MG63 (cell line): ENCODE results near the gene HGS. TPM values are rescaled to one million over a fixed set of nuclear protein-coding genes. Genes with fewer than 3 reads are reported as not detected.
A peak's percentile ranks its signal among the peaks of the same experiment; 100 is the strongest.

Experiments used
- DNase-seq: peaks from one replicate; pipeline ENCODE4 v3.0.0-alpha.2; 2020
- H3K27me3 ChIP-seq: fragments of 250-450 bp; sonication (Bioruptor Pico); 2 replicates; pipeline ENCODE4 v1.5.1; 2020; ENCODE audit warnings: mild to moderate bottlenecking, moderate library complexity
- H3K36me3 ChIP-seq: fragments of 250-450 bp; sonication (Bioruptor Pico); 2 replicates; pipeline ENCODE4 v1.5.1; 2020; ENCODE audit warnings: mild to moderate bottlenecking, moderate library complexity
- H3K4me3 ChIP-seq: fragments of 250-450 bp; sonication (Bioruptor Pico); 2 replicates; pipeline ENCODE4 v1.5.1; 2020; ENCODE audit warnings: mild to moderate bottlenecking, moderate library complexity
- H3K9me3 ChIP-seq: fragments of 250-450 bp; sonication (Bioruptor Pico); 2 replicates; pipeline ENCODE4 v1.5.1; 2020; ENCODE audit warnings: mild to moderate bottlenecking, moderate library complexity
- total RNA-seq: library from RNA; depleted of rRNA; stranded (reverse); fragments of >200 nt; shearing (Covaris generic); gene quantifications from 2 replicates; pipeline ENCODE4 v1.2.3, GENCODE V29; 2014; ENCODE audit warnings: low replicate concordance

HGS gene
- total RNA-seq, 1 experiment from 2014 or later = 116 TPM

DNA sequence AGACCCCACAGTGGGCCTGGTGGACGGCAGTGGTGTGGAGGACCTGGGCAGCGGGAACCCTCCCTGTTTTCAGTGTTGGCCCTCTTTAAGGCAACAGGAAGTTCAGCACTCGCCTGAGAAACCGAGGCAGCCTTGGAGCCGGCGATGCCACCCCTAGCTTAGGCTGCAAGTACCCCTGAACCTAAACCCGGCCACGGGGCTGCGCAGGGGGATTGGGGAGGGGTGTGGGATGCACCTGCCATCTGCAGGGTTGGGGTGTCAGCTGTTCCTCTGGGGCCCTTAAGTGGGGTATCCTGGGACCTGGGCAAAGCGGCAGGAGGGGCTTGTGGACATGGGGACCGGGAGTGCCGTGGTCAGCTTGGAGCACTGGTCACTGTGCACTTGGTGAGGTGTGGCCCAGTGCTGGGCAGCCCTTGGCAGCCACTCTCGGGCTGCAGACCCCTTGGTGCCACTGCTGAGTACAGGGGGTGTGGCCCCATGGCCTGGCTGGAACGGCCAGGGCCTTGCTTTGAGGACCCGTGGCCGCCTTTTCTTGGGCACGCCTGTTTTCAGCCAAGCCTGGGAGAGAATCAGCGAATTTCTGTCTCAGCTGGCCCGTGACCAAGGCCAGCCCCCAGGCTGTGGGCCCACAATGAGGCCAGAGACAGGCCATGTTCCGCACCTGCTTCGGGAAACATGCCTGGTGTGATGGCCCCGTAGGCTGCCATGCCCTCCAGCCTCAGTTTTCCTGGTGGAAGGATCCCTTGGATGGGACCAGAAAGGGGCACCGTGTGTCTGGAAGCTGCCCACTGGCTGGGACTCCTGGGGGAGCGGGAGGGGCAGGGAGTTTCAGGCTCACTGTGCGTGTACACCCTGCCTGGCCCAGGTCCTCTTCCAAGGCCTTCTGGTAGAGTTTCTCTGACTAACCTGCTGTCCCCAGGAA lies 24.2 kb downstream of the HGS start:
- Histone ChIP-seq H3K4me3 (no peak overlapping the region), H3K9me3 (no peaks in the 10 kb centered on the region)

DNA sequence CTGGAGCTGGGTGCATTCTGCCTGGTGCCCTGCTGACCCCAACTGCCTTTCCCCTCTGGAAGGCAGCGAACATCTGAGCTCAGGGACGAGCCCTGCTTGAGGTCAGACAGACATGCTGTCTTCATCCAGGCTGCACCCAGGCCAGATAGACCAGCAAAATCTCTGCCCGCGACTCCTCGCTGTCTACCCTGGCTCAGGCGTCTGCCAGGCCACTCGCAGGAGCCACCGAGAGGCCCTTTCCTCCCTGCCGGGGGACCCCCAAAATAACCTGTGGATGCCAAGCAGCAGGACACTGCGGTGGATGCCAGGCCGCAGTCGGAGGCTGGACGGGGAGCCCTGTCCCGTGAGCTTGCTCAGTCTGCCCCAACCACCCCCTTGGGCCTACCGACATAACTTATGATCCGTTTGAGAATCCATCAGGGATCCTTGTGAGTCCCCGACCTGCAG lies 25.0 kb downstream of the HGS start:
- Histone ChIP-seq H3K4me3 (no peak overlapping the region), H3K9me3 (no peaks in the 10 kb centered on the region), H3K36me3 (peaks cover 53% of the 10 kb centered on the region), H3K27me3 (no peaks in the 10 kb centered on the region)
- no peak for DNase-seq

More for the DNA sequence above, 24.2 kb downstream of the HGS start:
- DNase-seq = no peak
- Histone ChIP-seq H3K27me3 (no peaks in the 10 kb centered on the region), H3K36me3 (peaks cover 55% of the 10 kb centered on the region)

DNA sequence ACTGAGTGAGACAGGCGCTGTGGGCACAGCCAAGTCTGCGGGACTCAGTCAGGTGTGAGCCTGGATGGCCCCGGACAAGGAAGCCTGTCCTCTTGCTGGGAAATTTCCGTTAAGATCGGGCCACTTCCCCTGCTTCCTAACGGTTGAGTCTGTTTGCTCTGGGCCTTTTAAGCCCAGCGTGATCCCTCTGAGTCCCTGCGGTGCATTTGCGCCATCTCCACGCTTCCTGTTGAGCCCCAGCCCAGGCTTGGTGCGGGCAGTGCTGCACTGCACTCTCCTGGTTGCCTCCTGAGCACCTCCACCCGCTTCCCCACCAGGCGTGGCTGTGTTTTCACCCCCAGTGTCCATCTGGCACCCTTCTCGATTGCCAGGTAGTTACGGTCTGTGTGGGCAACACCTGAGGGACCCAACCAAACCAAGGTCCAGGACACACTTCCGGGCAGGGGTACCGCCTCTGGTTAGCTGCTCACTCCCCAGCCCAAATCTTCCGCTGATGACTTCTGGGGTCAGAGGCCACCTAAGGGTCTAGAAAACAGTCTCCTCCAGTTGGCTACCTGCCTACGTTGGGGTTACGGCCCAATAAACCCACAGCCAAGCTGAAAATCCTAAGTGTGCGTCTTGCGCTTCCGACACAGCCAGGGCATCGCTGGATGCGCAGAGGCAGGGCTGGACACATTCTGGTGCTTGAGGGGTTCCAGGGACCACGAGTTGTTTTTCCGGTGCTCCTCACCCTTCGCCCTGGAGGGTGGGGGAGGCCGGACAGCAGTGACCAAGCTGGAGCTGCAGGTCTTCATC lies 26.9 kb downstream of the HGS start:
- H3K36me3 ChIP-seq = peaks cover 50% of the 10 kb centered on the region
- no peak for DNase-seq
- no peaks in the 10 kb centered on the region for H3K9me3 ChIP-seq
- no peaks in the 10 kb centered on the region for H3K27me3 ChIP-seq
- H3K4me3 ChIP-seq = no peak overlapping the region; the same call in 1 of the 2 replicates

DNA sequence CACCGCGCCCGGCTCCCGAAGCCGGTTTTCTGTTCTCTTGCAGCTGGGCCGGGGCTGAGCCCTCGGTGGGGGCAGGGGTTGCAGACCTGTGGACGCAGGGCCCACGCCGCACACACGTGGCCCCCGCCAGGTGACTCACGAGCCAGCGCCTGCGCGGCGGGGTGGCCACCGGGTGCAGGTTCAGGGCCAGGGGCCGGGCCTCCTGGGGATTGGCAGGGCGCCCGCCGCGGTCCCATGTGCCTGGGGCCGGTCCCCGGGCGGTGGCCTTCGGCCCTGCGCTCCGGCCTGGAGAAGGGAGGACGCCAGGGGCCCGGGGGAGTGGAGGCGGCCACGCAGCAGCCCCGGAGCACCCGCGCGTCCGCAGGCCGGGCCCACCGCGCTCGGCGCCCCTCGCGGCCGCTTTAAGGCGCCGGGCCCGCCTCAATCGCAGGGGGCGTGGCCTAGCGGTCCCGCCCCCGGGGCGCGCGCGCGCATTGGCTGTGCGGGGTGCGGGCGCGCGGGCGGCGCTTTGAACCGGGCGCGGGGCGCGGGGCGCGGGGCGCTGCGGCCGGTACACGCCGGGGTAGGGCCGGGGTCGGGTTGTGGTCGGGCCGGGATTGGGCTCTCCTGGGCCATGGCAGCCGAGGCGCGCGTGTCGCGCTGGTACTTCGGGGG lies 28.1 kb downstream of the HGS start, which contains the start of gene SLC25A10:
SLC25A10 (plus strand) TSS at position 471 of the 654 bp plus-strand sequence; CDS start at position 614, 143 bp downstream.
- Histone ChIP-seq H3K27me3 (no peaks in the 10 kb centered on the region), H3K4me3 (peak within 1 kb of the TSS; percentile 58), H3K36me3 (peaks cover 42% of the 10 kb centered on the region), H3K9me3 (no peaks in the 10 kb centered on the region)
- DNase-seq = peak; percentile 91

DNA sequence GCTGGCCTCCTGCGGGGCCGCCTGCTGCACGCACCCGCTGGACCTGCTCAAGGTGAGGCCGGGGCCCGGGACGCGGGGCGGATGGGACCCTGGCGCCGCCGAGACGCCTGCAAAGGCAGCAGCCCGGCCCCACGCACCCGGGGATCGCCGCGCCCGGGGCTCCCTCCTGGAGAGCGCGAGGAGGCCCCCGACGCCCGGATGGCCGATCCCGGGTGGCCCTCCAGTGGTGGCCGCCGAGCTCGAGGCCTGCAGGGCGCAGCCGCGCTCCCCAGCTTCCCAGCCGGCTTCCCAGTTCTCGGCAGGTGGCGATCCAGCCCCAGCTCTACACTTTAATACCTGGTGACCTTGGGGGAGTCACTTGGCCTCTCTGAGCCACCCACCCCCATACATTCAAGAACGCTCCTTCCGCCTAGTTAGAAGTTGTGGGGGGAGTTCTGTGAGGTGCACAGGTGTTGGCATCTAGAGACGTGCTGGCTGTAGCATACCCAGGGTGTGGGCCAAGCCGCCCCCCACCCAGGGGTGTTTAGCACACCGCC lies 28.7 kb downstream of the HGS start:
- H3K4me3 ChIP-seq = peak overlapping the region; percentile 58
- no peaks in the 10 kb centered on the region for H3K9me3 ChIP-seq
- peak; percentile 41 for DNase-seq
- no peaks in the 10 kb centered on the region for H3K27me3 ChIP-seq
- peaks cover 41% of the 10 kb centered on the region for H3K36me3 ChIP-seq

DNA sequence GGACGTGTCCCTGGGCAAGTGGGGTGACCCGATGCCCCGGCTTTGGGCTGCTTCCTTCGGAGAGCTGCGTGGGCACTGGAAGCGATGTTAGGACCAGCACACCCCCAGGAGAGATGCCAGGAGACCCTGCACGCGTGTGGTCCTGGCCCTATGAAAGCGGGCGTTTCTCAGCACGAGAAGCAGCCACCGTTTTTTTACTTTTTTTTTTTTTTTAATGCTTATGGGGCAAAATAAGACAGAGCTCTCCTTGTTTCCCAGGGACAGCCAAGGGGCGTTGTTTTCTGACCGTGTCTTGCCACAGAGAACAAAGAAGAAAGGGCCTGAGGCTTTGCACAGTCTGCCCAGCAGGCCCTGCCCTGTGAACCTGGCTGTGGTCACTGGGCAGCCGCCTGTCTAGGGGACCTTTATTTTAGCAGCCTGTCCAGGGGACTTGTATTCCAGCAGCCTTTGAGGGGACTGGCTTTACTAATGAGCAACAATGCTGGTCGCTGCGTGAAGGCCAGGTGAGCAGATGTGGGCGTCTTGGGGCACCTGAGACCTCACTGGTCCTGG lies 29.3 kb downstream of the HGS start:
- H3K27me3 ChIP-seq = no peaks in the 10 kb centered on the region
- H3K36me3 ChIP-seq = peaks cover 39% of the 10 kb centered on the region
- H3K4me3 ChIP-seq = peak overlapping the region; percentile 58
- no peak for DNase-seq
- no peaks in the 10 kb centered on the region for H3K9me3 ChIP-seq

DNA sequence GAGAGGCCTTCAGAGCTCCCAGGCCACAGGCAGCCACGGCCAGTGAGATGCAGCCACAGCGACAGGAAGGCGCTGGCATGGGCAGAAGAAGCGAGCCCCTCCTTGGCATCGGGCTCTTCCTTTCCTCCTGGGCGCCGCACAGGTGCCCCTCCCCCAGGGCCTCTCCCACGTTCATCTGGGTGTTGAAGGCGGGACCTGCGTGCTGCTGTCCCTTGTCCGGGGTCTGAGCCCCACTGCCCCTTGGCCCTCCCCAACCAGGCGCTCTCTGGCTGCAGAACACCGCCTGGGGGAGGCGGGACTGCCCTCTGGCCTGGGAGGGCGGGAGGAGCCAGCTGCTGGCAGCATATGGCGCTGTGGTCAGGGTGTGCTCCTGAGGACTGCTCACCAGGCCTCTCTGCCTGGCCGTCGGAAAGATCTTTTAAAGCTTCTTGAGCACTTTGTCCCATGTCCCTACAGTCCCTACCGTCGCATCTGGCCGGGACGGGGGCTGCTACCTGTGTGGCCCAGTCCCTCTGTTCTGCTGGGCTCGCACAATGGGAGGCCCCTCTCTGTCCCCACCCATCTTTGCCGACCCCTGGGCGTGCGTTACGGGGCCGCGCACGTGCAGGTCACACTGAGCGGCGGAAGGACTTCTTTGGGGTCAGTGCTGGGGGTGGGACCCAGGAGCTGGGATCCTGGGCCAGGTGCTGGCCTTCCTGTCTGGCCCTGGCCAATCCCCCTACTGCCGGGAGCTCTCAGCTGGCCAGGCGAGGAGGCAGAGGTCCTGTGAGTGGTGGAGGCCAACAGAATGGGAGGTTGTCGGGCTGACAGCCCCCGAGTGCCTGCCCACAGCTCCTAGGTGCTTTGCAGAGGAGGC lies 30.0 kb downstream of the HGS start:
- peaks cover 36% of the 10 kb centered on the region for H3K36me3 ChIP-seq
- H3K9me3 ChIP-seq = no peaks in the 10 kb centered on the region
- no peaks in the 10 kb centered on the region for H3K27me3 ChIP-seq
- peak overlapping the region; percentile 58 for H3K4me3 ChIP-seq
- DNase-seq = peak; percentile 69

DNA sequence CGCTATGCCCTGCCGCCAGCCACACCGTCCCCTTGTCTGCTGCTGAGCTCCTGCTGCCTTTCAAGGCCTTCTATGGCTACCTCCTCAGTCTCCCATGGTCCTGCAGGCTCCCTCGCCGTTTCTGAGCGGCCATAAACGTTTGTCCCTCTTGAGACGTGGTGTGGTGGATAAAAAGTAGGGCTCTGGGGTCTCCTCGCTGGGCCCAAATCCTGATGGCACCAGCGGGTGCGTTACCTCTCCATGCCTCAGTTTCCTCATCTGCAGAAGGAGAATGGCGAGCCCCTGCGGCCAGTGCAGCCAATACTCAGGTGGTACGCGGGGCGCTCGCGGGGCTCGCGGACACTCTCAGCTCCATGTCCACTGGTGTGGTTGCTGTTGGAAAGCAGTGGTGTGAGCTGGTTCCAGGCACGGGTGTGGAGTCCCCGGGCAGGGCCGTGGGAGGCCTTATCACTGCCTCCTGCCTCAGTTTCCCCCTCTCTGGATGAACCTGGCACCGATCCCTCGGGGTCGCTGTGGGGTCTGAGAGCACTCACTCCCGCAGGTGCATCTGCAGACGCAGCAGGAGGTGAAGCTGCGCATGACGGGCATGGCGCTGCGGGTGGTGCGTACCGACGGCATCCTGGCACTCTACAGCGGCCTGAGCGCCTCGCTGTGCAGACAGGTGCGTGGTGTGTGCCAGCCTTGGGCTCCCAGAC lies 30.7 kb downstream of the HGS start:
- Histone ChIP-seq H3K4me3 (no peak overlapping the region; the same call in 1 of the 2 replicates), H3K36me3 (peaks cover 30% of the 10 kb centered on the region), H3K9me3 (no peaks in the 10 kb centered on the region), H3K27me3 (no peaks in the 10 kb centered on the region)
- no peak for DNase-seq

DNA sequence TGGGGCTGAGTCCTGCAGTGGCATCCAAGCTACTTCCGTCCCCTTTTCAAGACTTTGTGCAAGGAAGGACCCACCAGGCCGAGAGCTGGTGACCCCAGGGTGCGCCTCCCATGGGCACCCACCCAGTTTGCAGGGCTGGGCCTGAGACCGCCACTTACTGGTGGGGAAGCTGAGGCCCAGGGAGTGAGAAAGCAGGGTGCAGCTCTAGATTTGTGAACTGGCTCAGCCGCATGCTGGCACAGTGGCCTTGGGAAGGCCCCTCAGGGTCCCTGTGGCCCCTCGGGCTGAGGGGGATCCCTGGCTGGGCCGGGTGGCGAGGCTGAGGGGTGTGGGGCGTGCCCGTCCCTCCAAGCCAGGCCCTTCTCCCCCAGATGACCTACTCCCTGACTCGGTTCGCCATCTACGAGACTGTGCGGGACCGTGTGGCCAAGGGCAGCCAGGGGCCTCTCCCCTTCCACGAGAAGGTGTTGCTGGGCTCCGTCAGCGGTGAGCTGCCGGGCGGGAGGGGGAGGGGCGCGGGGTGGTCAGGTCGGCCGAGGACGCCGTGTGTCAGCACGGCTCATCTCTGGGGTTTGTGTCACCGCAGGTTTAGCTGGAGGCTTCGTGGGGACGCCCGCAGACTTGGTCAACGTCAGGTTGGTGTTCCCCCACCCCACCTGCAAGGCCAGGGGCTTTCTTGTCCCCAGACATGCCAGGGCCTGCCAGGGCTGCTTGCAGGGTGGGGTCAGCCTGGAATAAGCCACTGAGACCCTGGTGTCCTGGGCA lies 31.5 kb downstream of the HGS start:
- DNase-seq = no peak
- no peaks in the 10 kb centered on the region for H3K9me3 ChIP-seq

DNA sequence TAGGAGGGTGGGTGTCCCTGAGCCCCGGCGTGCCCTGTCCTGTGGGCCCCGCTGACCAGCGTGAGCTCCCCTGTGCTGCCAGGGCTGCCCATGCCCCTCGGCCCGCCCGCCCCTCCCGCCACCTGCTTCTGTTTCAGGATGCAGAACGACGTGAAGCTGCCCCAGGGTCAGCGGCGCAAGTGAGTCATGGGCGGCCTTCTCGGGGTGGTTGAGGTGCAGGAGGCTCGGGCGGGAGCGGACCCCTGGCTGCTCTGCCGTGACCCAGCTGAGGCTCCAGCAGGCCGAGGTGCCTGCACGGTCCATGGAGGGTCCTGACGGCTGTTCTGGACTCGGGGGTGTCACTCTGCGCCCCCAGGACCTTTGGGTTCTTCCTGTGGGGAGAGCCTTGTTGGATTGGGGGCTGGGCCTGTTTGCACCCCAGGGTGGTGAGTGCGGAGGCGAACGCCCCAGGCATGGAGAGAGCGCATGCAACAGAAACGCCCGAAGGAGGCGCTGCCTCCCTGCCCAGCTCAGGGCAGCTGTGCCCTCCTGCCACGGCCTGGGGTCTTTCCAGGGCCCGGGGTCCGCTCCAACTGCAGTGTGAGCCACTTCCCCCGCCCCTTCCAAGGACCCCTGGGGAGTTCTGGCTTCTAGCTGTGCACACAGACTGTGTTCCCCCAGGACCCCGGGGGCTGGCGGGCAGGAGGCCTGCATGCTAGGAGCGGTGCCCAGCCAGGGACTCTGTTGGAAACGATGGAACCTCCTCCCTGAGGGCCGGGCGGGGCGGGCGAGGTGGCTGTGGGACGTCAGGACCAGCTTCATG lies 32.3 kb downstream of the HGS start:
- Histone ChIP-seq H3K4me3 (no peak overlapping the region), H3K36me3 (peaks cover 30% of the 10 kb centered on the region), H3K9me3 (no peaks in the 10 kb centered on the region), H3K27me3 (no peaks in the 10 kb centered on the region)
- DNase-seq = no peak

More for the DNA sequence above, 31.5 kb downstream of the HGS start:
- Histone ChIP-seq H3K36me3 (peaks cover 30% of the 10 kb centered on the region), H3K4me3 (no peak overlapping the region), H3K27me3 (no peaks in the 10 kb centered on the region)

DNA sequence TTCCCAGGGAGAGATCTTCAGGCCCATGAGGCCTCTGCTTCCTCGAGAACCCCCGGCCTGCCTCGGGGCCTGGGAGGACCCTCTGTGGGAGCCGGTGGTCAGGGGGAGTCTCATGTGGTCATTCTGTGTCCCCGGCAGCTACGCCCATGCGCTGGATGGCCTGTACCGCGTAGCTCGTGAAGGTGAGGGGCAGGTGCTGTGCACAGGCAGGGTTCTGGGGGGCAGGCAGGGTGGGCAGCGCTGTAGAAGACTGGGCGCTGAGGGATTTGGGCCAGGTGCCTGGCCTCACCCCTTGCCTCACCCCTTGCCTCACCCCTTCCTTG lies 32.8 kb downstream of the HGS start:
- H3K27me3 ChIP-seq = no peaks in the 10 kb centered on the region
- H3K9me3 ChIP-seq = no peaks in the 10 kb centered on the region
- DNase-seq = no peak
- no peak overlapping the region for H3K4me3 ChIP-seq
- H3K36me3 ChIP-seq = peaks cover 30% of the 10 kb centered on the region

DNA sequence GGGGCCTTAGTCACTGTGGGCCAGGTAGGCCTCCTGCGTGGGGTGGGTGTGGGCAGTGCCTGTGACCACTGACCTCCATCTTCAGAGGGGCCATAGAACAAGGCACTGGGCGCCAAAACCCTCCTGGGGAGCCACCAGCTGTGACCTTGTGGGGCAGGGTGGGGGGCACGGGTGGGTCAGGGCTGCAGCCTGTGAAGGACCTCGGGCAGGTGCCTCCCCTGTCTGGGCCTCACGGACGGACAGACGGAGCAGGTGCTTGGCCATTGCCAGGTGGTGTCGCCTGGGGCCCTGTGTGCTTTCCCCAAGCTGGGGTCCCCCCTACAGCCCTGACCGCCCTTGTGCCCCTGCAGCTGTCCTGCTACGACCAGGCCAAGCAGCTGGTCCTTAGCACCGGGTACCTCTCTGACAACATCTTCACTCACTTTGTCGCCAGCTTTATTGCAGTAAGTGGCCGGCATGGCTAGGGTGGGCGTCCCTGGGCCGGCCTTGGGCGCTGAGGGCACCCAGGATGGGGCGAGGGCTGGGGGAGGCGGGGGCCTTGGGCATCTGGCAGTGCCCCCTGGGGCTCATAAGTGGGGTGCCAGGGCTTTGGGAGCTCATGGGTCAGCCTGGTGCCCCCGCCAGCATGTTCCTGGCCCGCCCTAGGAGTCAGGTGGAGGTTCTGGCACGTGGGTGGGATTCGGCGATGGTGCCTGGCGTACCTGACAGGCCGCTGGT lies 33.4 kb downstream of the HGS start:
- H3K27me3 ChIP-seq = no peaks in the 10 kb centered on the region
- H3K4me3 ChIP-seq = no peak overlapping the region
- no peak for DNase-seq
- no peaks in the 10 kb centered on the region for H3K9me3 ChIP-seq
- peaks cover 30% of the 10 kb centered on the region for H3K36me3 ChIP-seq

DNA sequence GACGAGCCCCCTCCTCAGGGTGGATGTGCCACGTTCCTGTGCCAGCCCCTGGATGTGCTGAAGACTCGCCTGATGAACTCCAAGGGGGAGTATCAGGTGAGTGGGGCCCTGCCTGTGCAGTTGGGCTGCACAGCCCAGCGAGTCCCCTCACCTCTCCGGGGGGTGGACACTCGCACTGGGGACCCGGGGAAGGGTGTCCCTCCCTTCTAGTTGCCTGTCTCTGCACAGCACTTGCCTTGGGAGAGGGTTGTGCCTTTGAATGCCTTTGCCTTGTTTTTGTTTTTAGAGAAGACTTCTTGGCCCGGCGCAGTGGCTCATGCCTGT lies 33.9 kb downstream of the HGS start:
- Histone ChIP-seq H3K36me3 (peaks cover 30% of the 10 kb centered on the region), H3K4me3 (no peak overlapping the region), H3K27me3 (no peaks in the 10 kb centered on the region), H3K9me3 (no peaks in the 10 kb centered on the region)
- no peak for DNase-seq
